Measurements from ENCODE around the gene CCNB2.
"Not testable (repeated sequence)": the region's sequence is repeated elsewhere in the genome, so short reads cannot be mapped to it uniquely, and the experiment has no call there.

The CCNB2 gene

DNA sequence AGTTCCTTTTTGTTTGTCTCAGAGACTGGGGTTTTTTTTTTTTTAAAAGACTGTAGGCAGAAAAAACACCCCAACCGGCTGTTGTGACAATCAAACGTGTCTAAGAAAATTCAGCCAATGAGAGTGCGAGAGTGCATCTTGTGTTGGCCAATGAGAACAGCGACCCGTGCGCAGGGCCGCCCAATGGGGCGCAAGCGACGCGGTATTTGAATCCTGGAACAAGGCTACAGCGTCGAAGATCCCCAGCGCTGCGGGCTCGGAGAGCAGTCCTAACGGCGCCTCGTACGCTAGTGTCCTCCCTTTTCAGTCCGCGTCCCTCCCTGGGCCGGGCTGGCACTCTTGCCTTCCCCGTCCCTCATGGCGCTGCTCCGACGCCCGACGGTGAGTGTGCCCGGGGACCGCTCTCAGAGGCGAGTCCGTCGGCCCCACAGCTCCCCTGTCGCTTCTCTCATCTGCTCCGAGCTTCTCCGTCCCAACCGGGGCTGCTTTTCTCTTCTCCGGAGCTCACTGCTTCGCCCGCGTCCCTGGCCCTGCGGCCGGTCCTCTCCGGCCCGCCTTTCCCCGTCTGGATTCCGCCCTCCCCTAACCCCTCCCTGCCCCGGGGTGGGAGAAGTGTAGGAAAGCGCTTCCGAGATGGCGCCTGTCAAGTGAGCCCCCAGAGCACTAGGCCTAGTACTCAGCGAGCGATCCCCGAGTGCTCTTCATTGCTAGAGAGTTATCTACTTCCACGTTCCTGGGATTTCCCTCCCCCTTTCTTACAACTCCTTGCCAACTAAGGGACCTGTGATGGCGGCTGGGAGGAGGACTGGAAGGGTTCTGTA lies at the start of gene CCNB2:
Gene CCNB2, plus strand, starts transcription at position 235 of the 821 bp plus-strand sequence. Its CDS starts 123 bp downstream, at position 358.
- DNase-seq (ENCODE audit: low spot score) = peak; percentile 98

DNA sequence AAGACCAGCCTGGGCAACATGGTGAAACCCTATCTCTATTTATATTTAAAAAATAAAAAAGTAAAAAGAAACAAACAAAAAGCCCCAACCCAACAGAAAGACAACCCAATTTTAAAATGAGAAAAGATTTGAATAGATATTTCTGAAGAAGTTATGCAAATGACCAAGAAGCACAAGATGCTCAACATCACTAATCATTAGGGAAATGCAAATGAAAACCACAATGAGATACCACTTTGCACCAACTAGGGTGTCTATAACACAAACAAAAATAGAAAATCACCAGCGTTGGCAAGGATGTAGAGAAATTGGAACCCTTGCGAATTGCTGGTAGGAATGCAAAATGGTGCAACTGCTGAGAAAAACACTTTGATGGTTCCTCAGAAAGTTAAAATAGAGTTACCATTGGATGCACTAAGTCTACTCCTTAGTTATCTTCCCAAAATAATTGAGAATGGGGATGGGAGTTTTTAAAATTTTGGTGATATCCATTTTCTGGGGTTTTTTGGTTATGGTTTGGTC lies 45.8 kb upstream of the CCNB2 start:
- no peak for DNase-seq (ENCODE audit: low spot score)

GRCh38 chr15:59060348-59060747 lies 44.6 kb upstream of the CCNB2 start:
- no peak for DNase-seq (ENCODE audit: low spot score)

GRCh38 chr15:59063042-59063441 lies 41.9 kb upstream of the CCNB2 start:
- no peak for DNase-seq (ENCODE audit: low spot score)

GRCh38 chr15:59069430-59069829 lies 35.5 kb upstream of the CCNB2 start:
- DNase-seq (ENCODE audit: low spot score) = no peak

GRCh38 chr15:59074607-59075006 lies 30.3 kb upstream of the CCNB2 start:
- DNase-seq (ENCODE audit: low spot score) = no peak

DNA sequence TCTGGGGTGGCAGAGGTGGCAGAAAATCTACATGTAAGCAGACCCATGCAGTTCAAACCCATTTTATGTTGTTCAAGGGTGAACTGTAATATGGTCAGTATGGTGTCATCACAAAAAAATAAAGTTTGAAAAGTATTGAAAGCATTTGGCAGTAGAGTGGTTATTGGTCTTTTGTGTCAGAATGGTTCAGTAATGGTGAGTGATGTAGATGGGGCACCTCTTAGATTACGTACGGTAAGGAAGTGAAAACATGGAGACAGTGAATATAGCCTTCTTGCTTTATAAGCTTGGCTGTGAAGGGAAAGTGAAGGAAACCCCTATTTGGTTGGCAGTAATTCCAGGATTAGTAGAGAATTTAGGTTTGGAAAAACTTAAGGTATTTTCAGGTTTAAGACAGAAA lies 17.2 kb upstream of the CCNB2 start:
- DNase-seq (ENCODE audit: low spot score) = no peak

GRCh38 chr15:59094077-59094476 lies 10.9 kb upstream of the CCNB2 start:
- no peak for DNase-seq (ENCODE audit: low spot score)

GRCh38 chr15:59096429-59096828 lies 8.5 kb upstream of the CCNB2 start:
- no peak for DNase-seq (ENCODE audit: low spot score)

DNA sequence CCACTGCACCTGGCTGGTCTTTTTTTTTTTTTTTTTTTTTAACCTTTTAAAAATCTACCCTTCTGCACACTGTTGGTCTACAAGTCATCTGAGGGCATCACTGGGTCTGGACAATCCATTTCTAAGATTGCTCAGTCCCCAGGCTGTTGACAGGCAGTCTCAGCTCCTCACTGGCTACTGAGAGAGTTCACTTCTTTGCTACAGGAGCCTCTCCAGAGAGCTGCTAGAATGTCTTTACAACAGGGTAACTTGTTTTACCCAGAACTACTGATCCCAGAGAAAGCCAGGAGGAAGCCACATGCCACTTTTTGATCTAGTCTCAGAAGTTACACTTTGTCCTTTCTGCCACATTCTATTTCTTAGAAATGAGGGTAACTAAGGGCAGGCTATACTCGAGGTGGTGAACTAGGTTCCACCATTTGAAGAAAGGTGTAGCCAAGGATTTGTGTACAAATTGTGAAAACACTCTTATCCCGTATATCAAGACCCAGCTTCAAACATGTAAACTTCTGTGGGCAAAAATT lies 5.7 kb upstream of the CCNB2 start:
- no peak for DNase-seq (ENCODE audit: low spot score)

- DNase-seq (ENCODE audit: low spot score) = no peak
Measured at GRCh38 chr15:59104602-59104911, 389 bp upstream of the CCNB2 start.

GRCh38 chr15:59105854-59106253 lies 908 bp downstream of the CCNB2 start:
- DNase-seq (ENCODE audit: low spot score) = peak; percentile 14

DNA sequence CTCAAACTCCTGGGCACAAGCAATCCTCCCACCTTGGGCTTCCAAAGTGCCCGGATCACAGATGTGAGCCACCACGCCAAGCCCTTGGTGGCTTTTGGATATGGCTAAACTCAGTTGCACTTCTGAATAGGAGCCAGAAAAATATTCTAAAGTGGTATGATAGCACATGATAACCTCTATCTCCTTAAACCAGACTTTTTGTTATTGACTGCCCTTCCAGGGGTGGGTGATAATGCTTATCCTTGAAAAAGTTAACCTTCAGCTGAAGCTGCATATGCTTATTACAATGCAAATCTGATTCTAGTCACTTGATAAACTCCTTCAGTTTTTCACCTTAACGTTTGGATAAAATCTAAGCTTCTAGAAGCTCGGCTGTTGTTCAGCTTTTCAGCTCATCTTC lies 6.3 kb downstream of the CCNB2 start:
- DNase-seq (ENCODE audit: low spot score) = no peak

- DNase-seq (ENCODE audit: low spot score) = no peak
Measured at GRCh38 chr15:59115047-59115446, 10.1 kb downstream of the CCNB2 start.

GRCh38 chr15:59116141-59116540 lies 11.2 kb downstream of the CCNB2 start:
- DNase-seq (ENCODE audit: low spot score) = no peak

DNA sequence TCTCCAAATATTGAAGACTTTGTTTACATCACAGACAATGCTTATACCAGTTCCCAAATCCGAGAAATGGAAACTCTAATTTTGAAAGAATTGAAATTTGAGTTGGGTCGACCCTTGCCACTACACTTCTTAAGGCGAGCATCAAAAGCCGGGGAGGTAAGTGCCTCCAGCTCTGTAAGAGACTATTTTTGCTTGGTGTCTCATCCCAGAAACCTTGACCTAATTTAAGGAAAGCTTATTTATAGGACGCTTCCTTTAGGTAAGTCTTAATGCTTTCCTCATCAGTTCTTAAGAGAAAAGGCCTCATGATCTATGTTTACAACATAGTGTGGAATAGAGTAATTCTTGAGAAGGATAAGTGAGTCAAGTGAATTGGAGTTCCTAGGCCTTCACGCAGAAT lies 11.8 kb downstream of the CCNB2 start:
- DNase-seq (ENCODE audit: low spot score) = no peak

GRCh38 chr15:59119625-59120024 lies 14.7 kb downstream of the CCNB2 start:
- DNase-seq (ENCODE audit: low spot score) = no peak

GRCh38 chr15:59120937-59121336 lies 16.0 kb downstream of the CCNB2 start:
- DNase-seq (ENCODE audit: low spot score) = no peak

- no peak for DNase-seq (ENCODE audit: low spot score)
Measured at GRCh38 chr15:59124261-59124660, 19.3 kb downstream of the CCNB2 start.

GRCh38 chr15:59125683-59126082 lies 20.7 kb downstream of the CCNB2 start:
- DNase-seq (ENCODE audit: low spot score) = not testable (repeated sequence)

GRCh38 chr15:59127255-59127654 lies 22.3 kb downstream of the CCNB2 start:
- DNase-seq (ENCODE audit: low spot score) = not testable (repeated sequence)

DNA sequence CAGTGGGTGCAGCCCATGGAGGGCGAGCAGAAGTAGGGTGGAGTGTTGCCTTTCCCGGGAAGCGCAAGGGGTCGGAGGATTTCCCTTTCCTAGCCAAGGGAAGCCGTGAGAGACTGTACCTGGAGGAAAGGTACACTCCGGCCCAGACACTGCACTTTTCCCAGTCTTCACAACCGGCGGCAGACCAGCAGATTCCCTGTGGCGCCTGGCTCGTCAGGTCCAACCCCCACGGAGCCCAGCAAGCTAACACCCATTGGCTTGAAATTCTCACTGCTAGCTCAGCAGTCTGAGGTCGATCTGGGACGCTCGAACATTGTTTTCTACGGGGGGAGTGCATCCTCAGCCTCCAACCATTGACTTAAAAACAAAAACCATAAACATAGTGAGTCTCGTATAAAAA lies 26.5 kb downstream of the CCNB2 start:
- DNase-seq (ENCODE audit: low spot score) = no peak

- no peak for DNase-seq (ENCODE audit: low spot score)
Measured at GRCh38 chr15:59131969-59132562, 27.1 kb downstream of the CCNB2 start.
